ENCODE data around the gene SOBP.

SOBP gene

DNA sequence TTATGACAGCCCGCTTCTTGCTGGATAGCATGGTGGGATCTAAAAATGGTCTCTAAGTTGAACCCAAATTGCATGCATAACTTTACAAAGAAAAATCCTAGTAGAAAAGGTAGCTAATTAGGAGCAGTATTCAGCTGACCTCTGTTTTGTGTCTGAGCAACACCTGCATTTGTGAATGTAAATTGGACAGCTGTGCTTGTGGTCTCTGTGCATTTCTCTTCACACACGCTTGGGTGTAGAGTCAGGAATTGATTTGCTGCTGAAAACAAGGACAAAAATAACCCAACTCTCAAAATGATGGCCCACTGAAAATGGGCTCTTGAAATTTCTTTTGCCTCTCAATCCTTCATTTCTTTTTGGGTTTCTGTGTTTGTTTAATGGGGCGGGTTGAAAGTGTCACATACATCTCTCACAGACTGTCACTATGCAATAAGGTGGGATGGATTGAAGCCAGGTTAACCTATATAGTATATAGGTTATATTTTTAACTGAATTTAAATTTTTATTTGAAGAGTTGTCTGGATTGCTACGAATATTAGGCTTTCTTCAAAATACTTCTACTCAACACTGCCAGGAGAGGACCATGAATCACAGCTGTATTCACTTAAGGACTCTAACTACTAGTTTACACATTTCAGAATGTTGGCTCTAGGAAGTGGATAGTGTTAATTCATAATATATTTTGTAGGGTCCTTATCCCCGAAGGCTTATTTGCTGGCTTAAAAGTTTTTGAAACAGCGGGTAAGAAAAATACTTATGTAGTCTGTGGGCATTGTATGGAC is 46.5 kb downstream of the SOBP start:
- Mint-ChIP-seq H3K9me3 (no peaks in the 10 kb centered on the region), H3K4me3 (no peak overlapping the region), H3K4me1 (peaks cover 56% of the 10 kb centered on the region), H3K27me3 (ENCODE audit: low read depth) (no peaks in the 10 kb centered on the region), H3K27ac (peak overlapping the region; percentile 31 to 52 (median 50)), H3K36me3 (ENCODE audit: low read depth) (peaks cover 18% of the 10 kb centered on the region)
- TF ChIP-seq, protein P1, sequence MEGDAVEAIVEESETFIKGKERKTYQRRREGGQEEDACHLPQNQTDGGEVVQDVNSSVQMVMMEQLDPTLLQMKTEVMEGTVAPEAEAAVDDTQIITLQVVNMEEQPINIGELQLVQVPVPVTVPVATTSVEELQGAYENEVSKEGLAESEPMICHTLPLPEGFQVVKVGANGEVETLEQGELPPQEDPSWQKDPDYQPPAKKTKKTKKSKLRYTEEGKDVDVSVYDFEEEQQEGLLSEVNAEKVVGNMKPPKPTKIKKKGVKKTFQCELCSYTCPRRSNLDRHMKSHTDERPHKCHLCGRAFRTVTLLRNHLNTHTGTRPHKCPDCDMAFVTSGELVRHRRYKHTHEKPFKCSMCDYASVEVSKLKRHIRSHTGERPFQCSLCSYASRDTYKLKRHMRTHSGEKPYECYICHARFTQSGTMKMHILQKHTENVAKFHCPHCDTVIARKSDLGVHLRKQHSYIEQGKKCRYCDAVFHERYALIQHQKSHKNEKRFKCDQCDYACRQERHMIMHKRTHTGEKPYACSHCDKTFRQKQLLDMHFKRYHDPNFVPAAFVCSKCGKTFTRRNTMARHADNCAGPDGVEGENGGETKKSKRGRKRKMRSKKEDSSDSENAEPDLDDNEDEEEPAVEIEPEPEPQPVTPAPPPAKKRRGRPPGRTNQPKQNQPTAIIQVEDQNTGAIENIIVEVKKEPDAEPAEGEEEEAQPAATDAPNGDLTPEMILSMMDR (IDR thresholded peaks at IDR 0.05; ENCODE audit: unreplicated experiment in 3 of 3), result no peak

DNA sequence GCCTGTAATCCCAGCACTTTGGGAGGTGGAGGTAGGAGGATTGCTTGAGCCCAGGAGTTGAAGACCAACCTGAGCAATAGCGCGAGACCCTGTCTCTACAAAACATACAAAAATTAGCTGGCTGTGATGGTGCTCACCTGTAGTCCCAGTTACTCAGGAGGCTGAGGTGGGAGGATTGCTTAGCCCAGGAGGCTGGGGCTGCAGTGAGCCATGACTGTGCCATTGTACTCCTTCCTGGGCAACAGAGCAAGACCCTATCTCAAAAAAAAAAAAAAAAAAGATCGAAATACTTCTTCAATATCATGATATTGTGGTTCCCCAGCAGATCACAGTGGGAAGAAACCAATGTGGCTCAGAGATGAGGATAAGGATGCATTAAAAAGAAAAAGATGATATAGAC is 47.6 kb downstream of the SOBP start:
- TF ChIP-seq, protein P1 (IDR thresholded peaks at IDR 0.05; ENCODE audit: unreplicated experiment in 3 of 3), result no peak
- Mint-ChIP-seq H3K36me3 (ENCODE audit: low read depth) (peaks cover 21% of the 10 kb centered on the region), H3K4me3 (no peak overlapping the region), H3K9me3 (no peaks in the 10 kb centered on the region), H3K27ac (no peak overlapping the region), H3K4me1 (peaks cover 66% of the 10 kb centered on the region), H3K27me3 (ENCODE audit: low read depth) (no peaks in the 10 kb centered on the region)

DNA sequence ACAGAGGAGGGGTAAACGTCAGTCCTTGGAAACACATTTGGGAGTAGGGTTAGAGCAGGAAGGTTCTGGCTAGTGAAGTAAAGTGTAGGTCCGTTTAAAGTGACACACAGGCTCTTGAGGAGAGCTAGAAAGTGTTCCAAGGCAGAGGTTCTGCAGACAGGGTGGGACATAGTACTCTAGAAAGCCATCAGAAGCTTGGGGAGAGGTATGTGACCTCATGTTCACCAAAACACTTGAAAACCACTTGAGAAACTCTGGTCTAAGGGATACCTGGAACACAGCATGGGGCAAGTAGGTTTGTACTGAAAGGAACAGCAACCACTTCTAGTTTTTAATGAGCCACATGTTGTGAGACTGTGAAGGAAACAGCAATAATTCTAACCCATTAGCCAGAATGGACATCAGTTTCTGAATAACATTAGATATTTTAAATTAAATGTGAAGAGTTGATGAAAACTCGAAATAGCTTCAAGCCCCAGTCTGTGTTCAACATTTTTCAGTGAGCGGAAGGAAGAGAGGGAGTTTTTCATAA is 49.0 kb downstream of the SOBP start:
- Mint-ChIP-seq H3K9me3 (no peaks in the 10 kb centered on the region), H3K27ac (peak overlapping the region; percentile 76 to 87 (median 87)), H3K4me3 (no peak overlapping the region), H3K36me3 (ENCODE audit: low read depth) (peaks cover 19% of the 10 kb centered on the region), H3K27me3 (ENCODE audit: low read depth) (no peaks in the 10 kb centered on the region), H3K4me1 (peaks cover 67% of the 10 kb centered on the region)
- TF ChIP-seq, protein P1 (IDR thresholded peaks at IDR 0.05; ENCODE audit: unreplicated experiment in 3 of 3), result no peak

DNA sequence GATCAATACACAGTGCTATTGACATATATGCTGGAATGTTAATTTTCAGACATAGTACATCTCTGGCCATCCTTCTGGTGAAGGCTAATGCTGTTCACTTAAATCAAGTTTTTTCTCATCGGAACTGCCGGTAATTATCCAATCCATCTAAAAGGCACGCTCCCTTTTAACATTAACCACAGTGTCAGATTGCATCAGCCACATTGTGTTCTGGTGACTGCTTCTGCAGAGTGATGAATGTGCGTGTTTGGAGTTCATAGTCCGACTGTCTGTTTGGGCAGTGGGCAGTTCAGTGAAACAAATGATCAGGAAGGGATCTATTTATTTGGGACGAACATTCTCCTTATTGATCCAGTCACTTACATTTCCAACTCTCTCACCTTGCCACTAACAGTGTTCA is 49.5 kb downstream of the SOBP start:
- TF ChIP-seq, protein P1 (IDR thresholded peaks at IDR 0.05; ENCODE audit: unreplicated experiment in 3 of 3), result no peak
- H3K4me3 Mint-ChIP-seq, result peak overlapping the region in 1 of 3 experiments; percentile 5
- no peaks in the 10 kb centered on the region for H3K9me3 Mint-ChIP-seq
- peaks cover 65% of the 10 kb centered on the region for H3K4me1 Mint-ChIP-seq
- H3K27ac Mint-ChIP-seq, result peak overlapping the region; percentile 76 to 87 (median 87)
- no peaks in the 10 kb centered on the region for H3K27me3 Mint-ChIP-seq (ENCODE audit: low read depth)
- peaks cover 17% of the 10 kb centered on the region for H3K36me3 Mint-ChIP-seq (ENCODE audit: low read depth)

DNA sequence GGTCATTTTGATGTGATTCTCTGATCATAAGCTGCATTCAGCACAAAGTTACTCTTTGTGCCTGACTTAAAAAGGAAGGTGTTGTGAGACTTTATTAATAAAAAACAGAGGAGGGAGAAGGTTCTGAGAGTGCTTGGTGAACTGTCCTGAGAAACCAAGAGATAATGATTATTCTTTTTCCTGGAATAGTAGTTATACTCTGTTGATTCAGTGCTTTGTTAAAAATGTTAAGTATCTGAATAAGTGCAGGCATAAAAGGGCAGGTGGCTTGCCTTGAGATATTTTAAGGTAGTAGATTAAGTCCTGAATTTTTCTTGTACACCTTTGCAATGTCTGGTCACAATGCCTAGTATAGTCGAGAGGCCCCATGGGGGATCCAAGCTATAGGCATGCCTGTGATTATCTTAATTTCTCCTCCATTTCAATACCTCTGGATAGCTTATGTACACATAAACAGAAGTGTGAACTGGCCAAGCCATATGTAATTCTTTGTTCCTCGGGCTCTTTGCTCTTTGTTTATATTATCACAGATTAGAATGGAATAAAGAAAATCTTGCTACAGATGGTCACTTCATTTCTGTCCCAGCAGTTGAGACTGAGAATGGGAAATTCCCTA is 50.0 kb downstream of the SOBP start:
- Mint-ChIP-seq H3K27me3 (ENCODE audit: low read depth) (no peaks in the 10 kb centered on the region), H3K9me3 (no peaks in the 10 kb centered on the region), H3K4me1 (peaks cover 60% of the 10 kb centered on the region), H3K27ac (peak overlapping the region; percentile 76 to 87 (median 87)), H3K36me3 (ENCODE audit: low read depth) (peaks cover 17% of the 10 kb centered on the region), H3K4me3 (no peak overlapping the region)
- TF ChIP-seq, protein P1 (IDR thresholded peaks at IDR 0.05; ENCODE audit: unreplicated experiment in 3 of 3), result no peak

Data from nephron (organoid).